BLaER1 treated with 17β-estradiol and CSF1 and Interleukin-3, amounts not matched to agents 10 nM and 100 nM (cell line): Measurements from ENCODE around the gene DOLK.
"Not testable (repeated sequence)": the region's sequence is repeated elsewhere in the genome, so short reads cannot be mapped to it uniquely, and the experiment has no call there.

Experiments used
- H3K27ac ChIP-seq, 11 experiments: shearing (Covaris generic); formaldehyde crosslinking; 2 replicates each; pipeline ENCODE4 v1.8.1; 2022
- H3K27me3 ChIP-seq, 11 experiments: shearing (Covaris generic); formaldehyde crosslinking; 2 replicates each; pipeline ENCODE4 v1.8.1; 2022
- H3K36me3 ChIP-seq, 11 experiments: shearing (Covaris generic); formaldehyde crosslinking; 2 replicates each; pipeline ENCODE4 v1.8.1; 2022
- H3K4me1 ChIP-seq, 10 experiments: shearing (Covaris generic); formaldehyde crosslinking; 2 replicates each; pipeline ENCODE4 v1.8.1; 2022
- H3K4me2 ChIP-seq, 11 experiments: shearing (Covaris generic); formaldehyde crosslinking; 2 replicates each; pipeline ENCODE4 v1.8.1; 2022
- H3K4me3 ChIP-seq, 10 experiments: shearing (Covaris generic); formaldehyde crosslinking; 2 replicates each; pipeline ENCODE4 v1.8.1; 2022
- H3K9ac ChIP-seq, 11 experiments: shearing (Covaris generic); formaldehyde crosslinking; 2 replicates each; pipeline ENCODE4 v1.8.1; 2022
- H3K9me3 ChIP-seq, 11 experiments: shearing (Covaris generic); formaldehyde crosslinking; replicated peaks in 1 of 11; 2 replicates each; pipeline ENCODE4 v1.8.1; 2022
- H4K20me1 ChIP-seq, 11 experiments: shearing (Covaris generic); formaldehyde crosslinking; 2 replicates each; pipeline ENCODE4 v1.8.1; 2022
- Cebpa-rat ChIP-seq, 11 experiments: shearing (Covaris generic); IDR thresholded peaks; 2 replicates each; pipeline ENCODE4 v1.8.1; 2022

Gene DOLK

DNA sequence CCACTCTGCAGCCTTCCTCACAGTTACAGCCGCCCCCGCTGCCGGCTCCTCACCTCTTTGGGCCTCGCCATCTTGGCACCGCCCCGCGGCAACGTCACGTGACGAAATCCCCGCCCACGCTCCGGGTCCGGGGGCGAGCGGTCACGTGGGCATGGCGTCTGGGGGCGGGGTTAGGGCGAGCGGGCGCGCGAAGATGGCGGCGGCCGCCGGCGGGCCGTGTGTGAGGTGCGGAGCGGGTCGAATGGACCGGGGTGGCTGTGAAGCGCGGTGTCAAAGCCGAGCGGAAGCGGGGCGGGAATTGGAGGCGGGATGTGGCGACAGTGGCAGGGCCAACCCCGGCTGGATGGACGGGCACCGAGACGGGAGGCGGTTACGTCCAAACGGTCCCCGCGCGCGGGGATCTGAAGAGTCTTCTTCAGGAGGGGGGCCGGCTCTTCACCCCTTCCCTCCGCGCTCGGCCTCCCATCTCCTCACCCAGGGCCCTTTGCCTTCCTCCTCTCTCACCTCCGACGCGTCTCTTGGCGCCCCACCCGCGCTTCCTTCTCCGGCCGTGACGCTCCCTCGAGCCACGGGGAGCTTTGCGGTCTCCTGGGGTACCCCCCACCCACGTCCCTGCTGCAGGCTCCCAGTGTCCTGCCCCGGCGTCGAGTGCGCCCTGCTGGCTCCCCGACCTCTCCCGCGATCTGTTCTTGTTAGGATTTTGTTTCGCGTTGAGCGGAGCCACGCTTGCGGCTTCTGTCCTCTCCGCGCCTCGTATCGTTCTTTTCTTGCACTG is at the start of gene DOLK, which contains the start of gene NUP188:
DOLK (minus strand) TSS at position 77 of the 775 bp plus-strand sequence. CDS start 300 bp downstream, outside the sequence.
NUP188 (plus strand) TSS at position 173 of the 775 bp plus-strand sequence; CDS start at position 194, 21 bp downstream.
- Histone ChIP-seq H3K27me3 (no peaks in the 10 kb centered on the region), H3K9me3 (no peaks in the 10 kb centered on the region), H3K4me1 (peaks cover 22 to 40% (median 28%) of the 10 kb centered on the region in 10 experiments), H3K4me3 (peak within 1 kb of the TSS; percentile 71 to 96 (median 89)), H4K20me1 (peaks cover 0 to 35% (median 0%) of the 10 kb centered on the region in 11 experiments; a peak in 7 of 22 replicates), H3K27ac (peak within 1 kb of the TSS; percentile 69 to 98 (median 92)), H3K36me3 (peaks cover 26 to 64% (median 42%) of the 10 kb centered on the region in 11 experiments), H3K4me2 (peak within 1 kb of the TSS; percentile 87 to 100 (median 95)), H3K9ac (peak within 1 kb of the TSS; percentile 83 to 99 (median 93))
- no peak for TF ChIP-seq Cebpa-rat (IDR thresholded peaks at IDR 0.05)

DNA sequence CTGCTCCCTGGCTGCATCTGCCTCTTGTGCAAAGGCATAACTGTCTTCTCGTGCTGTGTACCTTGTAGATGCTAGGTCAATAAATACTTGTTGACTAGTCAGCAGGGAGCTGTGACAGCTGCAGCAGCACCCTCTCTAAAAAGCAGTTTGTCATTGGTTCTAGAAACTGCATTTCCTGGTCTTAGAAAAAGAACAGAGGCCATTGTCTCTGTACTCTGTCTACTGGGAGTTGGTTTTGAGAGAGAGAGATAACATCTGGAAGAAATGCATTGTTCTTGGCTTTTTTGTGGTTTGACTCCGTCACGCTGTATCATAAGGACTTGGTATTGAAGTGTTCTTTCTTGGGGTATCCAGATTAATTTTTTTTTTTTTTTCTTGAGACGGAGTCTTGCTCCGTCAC is 48.4 kb upstream of the DOLK start:
- H3K9ac ChIP-seq, result peak overlapping the region in 5 of 11 experiments; percentile 6 to 40 (median 33); a peak in 4 of 22 replicates

DNA sequence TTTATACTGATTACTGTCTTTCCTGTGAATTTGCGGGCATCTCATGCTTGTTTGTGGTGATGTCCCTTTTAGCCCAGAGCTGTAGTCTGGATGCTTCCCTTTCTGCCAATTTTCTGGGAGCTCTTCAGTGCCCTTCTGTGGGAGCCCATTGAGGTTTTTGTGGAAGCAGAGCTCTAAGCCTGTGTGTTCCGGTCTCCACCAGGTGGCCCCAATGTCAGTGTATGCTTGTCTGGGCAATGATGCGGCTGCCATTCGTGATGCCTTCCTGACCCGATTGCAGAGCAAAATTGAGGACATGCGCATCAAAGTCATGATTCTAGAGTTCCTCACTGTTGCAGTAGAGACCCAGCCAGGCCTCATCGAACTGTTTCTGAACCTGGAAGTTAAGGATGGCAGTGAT is 45.6 kb upstream of the DOLK start:
- peaks cover 0 to 51% (median 19%) of the 10 kb centered on the region in 11 experiments; a peak in 13 of 22 replicates for H4K20me1 ChIP-seq
- H3K36me3 ChIP-seq, result peaks cover 90 to 100% (median 99%) of the 10 kb centered on the region in 11 experiments
- H3K9ac ChIP-seq, result no peak overlapping the region
- no peak overlapping the region for H3K4me3 ChIP-seq
- H3K27me3 ChIP-seq, result no peaks in the 10 kb centered on the region
- H3K9me3 ChIP-seq, result no peaks in the 10 kb centered on the region
- peaks cover 5 to 73% (median 39%) of the 10 kb centered on the region in 10 experiments; a peak in 16 of 20 replicates for H3K4me1 ChIP-seq
- H3K27ac ChIP-seq, result no peak overlapping the region
- TF ChIP-seq Cebpa-rat (IDR thresholded peaks at IDR 0.05), result no peak
- no peak overlapping the region; a peak in 1 of 22 replicates for H3K4me2 ChIP-seq

More for the DNA sequence above, 48.4 kb upstream of the DOLK start:
- peaks cover 0 to 57% (median 21%) of the 10 kb centered on the region in 11 experiments; a peak in 14 of 22 replicates for H4K20me1 ChIP-seq
- no peaks in the 10 kb centered on the region for H3K9me3 ChIP-seq
- TF ChIP-seq Cebpa-rat (IDR thresholded peaks at IDR 0.05), result no peak
- peaks cover 87 to 100% (median 99%) of the 10 kb centered on the region in 11 experiments for H3K36me3 ChIP-seq
- H3K4me3 ChIP-seq, result no peak overlapping the region
- no peaks in the 10 kb centered on the region for H3K27me3 ChIP-seq
- peaks cover 5 to 59% (median 33%) of the 10 kb centered on the region in 10 experiments; a peak in 16 of 20 replicates for H3K4me1 ChIP-seq
- H3K27ac ChIP-seq, result peak overlapping the region in 2 of 11 experiments; percentile 5 to 26; a peak in 2 of 22 replicates
- peak overlapping the region in 8 of 11 experiments; percentile 3 to 65 (median 62); a peak in 13 of 22 replicates for H3K4me2 ChIP-seq

DNA sequence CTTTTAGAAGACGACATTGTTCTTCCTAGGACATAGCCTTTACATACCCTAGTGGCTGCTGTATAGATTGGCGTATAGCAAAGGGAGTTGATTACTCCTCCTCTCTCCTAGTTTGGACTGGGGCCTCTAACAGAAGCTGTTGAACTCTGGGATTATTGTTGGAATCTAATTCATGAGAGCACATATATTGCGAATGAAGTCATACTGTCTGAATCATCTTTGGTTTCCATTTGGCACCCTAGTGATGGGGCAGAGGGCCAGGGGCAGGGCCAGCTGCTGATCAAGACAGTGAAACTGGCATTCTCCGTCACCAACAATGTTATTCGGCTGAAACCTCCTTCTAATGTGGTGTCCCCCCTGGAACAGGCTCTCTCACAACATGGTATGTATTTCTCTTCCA is 40.4 kb upstream of the DOLK start:
- H3K4me3 ChIP-seq, result no peak overlapping the region
- peaks cover 0 to 18% (median 0%) of the 10 kb centered on the region in 11 experiments; a peak in 4 of 22 replicates for H4K20me1 ChIP-seq
- H3K36me3 ChIP-seq, result peaks cover 92 to 100% (median 99%) of the 10 kb centered on the region in 11 experiments
- no peak for TF ChIP-seq Cebpa-rat (IDR thresholded peaks at IDR 0.05)
- H3K4me1 ChIP-seq, result peaks cover 0 to 35% (median 13%) of the 10 kb centered on the region in 10 experiments; a peak in 13 of 20 replicates
- H3K9me3 ChIP-seq, result no peaks in the 10 kb centered on the region
- H3K4me2 ChIP-seq, result no peak overlapping the region
- H3K27ac ChIP-seq, result no peak overlapping the region
- no peaks in the 10 kb centered on the region for H3K27me3 ChIP-seq
- H3K9ac ChIP-seq, result no peak overlapping the region

DNA sequence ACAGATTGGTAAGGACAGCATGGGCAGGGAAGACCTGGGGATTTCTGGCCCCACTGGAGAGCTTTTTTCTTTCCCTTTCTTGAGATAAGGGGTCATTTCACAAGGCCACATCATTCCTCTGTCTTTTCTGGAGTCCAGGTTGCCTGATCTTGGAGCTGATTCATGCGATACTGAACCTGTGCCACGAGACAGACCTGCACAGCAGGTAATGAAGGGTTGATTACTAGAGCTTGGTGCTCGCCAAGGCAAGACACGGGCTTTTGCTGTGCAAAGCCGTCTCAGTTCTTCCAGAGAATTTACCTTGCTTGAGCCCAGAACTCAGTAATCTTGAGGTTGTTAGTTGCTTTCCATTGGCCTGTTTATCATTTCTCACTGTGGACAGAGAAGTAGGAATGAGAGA is 39.3 kb upstream of the DOLK start:
- H3K27ac ChIP-seq, result no peak overlapping the region
- peaks cover 96 to 100% (median 100%) of the 10 kb centered on the region in 11 experiments for H3K36me3 ChIP-seq
- no peak overlapping the region for H3K4me3 ChIP-seq
- no peaks in the 10 kb centered on the region for H3K9me3 ChIP-seq
- TF ChIP-seq Cebpa-rat (IDR thresholded peaks at IDR 0.05), result no peak
- no peak overlapping the region for H3K4me2 ChIP-seq
- H3K4me1 ChIP-seq, result peaks cover 0 to 23% (median 11%) of the 10 kb centered on the region in 10 experiments; a peak in 11 of 20 replicates
- H3K27me3 ChIP-seq, result no peaks in the 10 kb centered on the region
- H3K9ac ChIP-seq, result no peak overlapping the region
- peaks cover 0 to 8% (median 0%) of the 10 kb centered on the region in 11 experiments; a peak in 3 of 22 replicates for H4K20me1 ChIP-seq

DNA sequence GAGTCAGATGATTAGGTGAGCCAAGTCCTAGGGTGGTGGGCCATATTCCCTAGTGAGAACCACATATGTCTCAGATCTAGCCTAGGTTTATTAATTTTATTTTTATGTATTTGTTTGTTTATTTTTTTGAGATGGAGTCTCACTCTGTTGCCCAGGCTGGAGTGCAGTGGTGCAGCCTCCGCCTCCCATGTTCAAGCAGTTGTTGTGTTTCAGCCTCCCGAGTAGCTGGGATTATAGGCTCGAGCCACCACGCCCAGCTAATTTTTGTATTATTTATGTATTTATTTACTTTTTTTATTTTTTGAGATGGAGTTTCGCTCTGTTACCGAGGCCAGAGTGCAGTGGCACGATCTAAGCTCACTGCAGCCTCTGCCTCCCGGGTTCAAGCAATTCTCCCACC is 36.1 kb upstream of the DOLK start:
- no peaks in the 10 kb centered on the region for H3K4me1 ChIP-seq
- H4K20me1 ChIP-seq, result peaks cover 0 to 8% (median 0%) of the 10 kb centered on the region in 11 experiments; a peak in 2 of 22 replicates
- no peak overlapping the region for H3K4me2 ChIP-seq
- H3K36me3 ChIP-seq, result peaks cover 100% of the 10 kb centered on the region in 11 experiments
- no peak overlapping the region for H3K27ac ChIP-seq
- no peak overlapping the region for H3K9ac ChIP-seq
- no peak for TF ChIP-seq Cebpa-rat (IDR thresholded peaks at IDR 0.05)
- H3K27me3 ChIP-seq, result no peaks in the 10 kb centered on the region
- H3K9me3 ChIP-seq, result no peaks in the 10 kb centered on the region
- no peak overlapping the region for H3K4me3 ChIP-seq

DNA sequence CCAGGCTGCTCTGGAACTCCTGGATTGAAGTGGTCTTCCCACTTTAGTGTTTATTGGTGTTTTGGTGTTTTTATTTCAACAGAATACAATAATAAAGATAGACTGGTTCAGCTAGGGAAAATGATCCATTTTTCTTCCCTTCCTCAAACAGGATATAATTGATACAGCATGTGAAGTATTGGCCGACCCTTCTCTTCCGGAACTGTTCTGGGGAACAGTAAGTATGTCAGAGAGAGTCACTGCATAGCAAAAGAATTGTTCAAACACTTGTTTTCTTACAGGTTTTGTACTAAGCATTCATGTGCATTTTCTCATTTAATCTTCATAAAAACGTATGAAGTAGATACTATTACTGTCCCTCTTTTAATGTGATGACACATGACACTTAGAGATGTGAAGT is 31.7 kb upstream of the DOLK start:
- H3K9me3 ChIP-seq, result no peaks in the 10 kb centered on the region
- no peak overlapping the region for H3K4me3 ChIP-seq
- H3K27me3 ChIP-seq, result no peaks in the 10 kb centered on the region
- H3K4me1 ChIP-seq, result no peaks in the 10 kb centered on the region
- no peak for TF ChIP-seq Cebpa-rat (IDR thresholded peaks at IDR 0.05)
- no peak overlapping the region for H3K4me2 ChIP-seq
- H3K36me3 ChIP-seq, result peaks cover 97 to 100% (median 100%) of the 10 kb centered on the region in 11 experiments
- peaks cover 0 to 5% (median 0%) of the 10 kb centered on the region in 11 experiments; a peak in 1 of 22 replicates for H4K20me1 ChIP-seq
- no peak overlapping the region for H3K27ac ChIP-seq
- H3K9ac ChIP-seq, result no peak overlapping the region

DNA sequence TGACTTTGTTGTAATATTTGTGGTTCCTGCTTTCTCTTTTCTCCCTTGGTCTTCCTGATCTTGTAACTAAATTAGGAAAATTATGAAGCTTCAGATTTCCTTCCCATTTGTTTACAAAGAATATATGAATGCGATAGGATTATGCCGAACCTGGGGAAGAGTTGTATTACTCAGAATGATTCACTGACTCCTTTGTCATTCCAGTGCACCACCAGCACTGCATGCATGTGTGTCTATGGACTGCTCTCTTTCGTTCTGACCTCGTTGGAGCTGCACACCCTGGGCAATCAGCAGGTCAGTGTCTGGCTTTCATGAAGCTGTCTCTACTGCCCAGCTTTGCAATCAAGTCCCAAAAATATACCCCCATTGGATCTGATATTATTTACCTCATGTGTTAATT is 25.6 kb upstream of the DOLK start:
- Histone ChIP-seq H3K9me3 (no peaks in the 10 kb centered on the region), H3K9ac (no peak overlapping the region), H3K36me3 (peaks cover 99 to 100% (median 100%) of the 10 kb centered on the region in 11 experiments), H3K27ac (no peak overlapping the region), H3K27me3 (no peaks in the 10 kb centered on the region), H3K4me2 (no peak overlapping the region), H4K20me1 (peaks cover 0 to 18% (median 0%) of the 10 kb centered on the region in 11 experiments; a peak in 3 of 22 replicates), H3K4me3 (no peak overlapping the region), H3K4me1 (no peaks in the 10 kb centered on the region)
- TF ChIP-seq Cebpa-rat (IDR thresholded peaks at IDR 0.05), result no peak

DNA sequence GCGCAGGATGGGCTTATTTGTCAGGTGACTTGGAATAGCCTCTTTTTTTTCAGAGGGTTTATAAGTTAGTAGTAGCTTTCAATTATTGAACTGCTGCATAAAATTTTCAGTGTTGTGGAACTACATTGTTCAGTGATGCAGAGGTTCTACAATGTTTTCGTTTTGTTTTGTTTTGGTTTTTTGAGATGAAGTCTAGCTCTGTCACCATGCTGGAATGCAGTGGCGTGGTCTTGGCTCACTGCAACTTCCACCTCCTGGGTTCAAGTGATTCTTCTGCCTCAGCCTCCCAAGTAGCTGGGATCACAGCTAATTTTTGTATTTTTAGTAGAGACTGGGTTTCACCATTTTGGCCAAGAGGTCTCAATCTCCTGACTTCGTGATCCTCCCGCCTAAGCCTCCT is 22.1 kb upstream of the DOLK start:
- Histone ChIP-seq H3K36me3 (peaks cover 87 to 100% (median 98%) of the 10 kb centered on the region in 11 experiments), H4K20me1 (peaks cover 0 to 20% (median 0%) of the 10 kb centered on the region in 11 experiments; a peak in 4 of 22 replicates), H3K9me3 (no peaks in the 10 kb centered on the region), H3K4me3 (no peak overlapping the region), H3K27ac (no peak overlapping the region), H3K9ac (no peak overlapping the region), H3K4me2 (no peak overlapping the region), H3K27me3 (no peaks in the 10 kb centered on the region), H3K4me1 (no peaks in the 10 kb centered on the region)
- TF ChIP-seq Cebpa-rat (IDR thresholded peaks at IDR 0.05), result no peak

DNA sequence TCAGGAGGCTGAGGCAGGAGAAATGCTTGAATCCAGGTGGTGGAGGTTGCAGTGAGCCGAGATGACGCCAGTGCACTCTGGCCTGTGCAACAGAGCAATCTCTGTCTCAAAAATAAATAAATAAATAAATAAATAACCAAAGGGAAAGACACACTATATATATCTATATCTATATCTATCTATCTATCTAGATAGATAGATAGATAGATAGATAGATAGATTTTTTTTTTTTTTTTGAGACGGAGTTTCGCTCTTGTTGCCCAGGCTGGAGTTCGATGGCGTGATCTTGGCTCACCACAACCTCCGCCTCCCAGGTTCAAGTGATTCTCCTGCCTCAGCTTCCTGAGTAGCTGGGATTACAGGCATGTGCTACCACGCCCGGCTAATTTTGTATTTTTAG is 14.0 kb upstream of the DOLK start:
- not testable (repeated sequence) for H3K4me3 ChIP-seq, H3K27ac ChIP-seq, H3K4me1 ChIP-seq, H3K9me3 ChIP-seq, H3K27me3 ChIP-seq, H3K4me2 ChIP-seq, H3K9ac ChIP-seq
- peaks cover 79 to 100% (median 97%) of the 10 kb centered on the region in 11 experiments for H3K36me3 ChIP-seq
- peaks cover 0 to 19% (median 0%) of the 10 kb centered on the region in 11 experiments; a peak in 4 of 22 replicates for H4K20me1 ChIP-seq
